ENCODE data around the gene CACNA1F.

The CACNA1F gene

GRCh38 chrX:49163555-49164419 is 69.4 kb downstream of the CACNA1F start:
- peak; percentile 40 for DNase-seq (ENCODE audit: low read depth)
- peak overlapping the region; percentile 49 for H3K4me3 ChIP-seq (ENCODE audit: low read depth, low read length)
- TF ChIP-seq, protein P1, sequence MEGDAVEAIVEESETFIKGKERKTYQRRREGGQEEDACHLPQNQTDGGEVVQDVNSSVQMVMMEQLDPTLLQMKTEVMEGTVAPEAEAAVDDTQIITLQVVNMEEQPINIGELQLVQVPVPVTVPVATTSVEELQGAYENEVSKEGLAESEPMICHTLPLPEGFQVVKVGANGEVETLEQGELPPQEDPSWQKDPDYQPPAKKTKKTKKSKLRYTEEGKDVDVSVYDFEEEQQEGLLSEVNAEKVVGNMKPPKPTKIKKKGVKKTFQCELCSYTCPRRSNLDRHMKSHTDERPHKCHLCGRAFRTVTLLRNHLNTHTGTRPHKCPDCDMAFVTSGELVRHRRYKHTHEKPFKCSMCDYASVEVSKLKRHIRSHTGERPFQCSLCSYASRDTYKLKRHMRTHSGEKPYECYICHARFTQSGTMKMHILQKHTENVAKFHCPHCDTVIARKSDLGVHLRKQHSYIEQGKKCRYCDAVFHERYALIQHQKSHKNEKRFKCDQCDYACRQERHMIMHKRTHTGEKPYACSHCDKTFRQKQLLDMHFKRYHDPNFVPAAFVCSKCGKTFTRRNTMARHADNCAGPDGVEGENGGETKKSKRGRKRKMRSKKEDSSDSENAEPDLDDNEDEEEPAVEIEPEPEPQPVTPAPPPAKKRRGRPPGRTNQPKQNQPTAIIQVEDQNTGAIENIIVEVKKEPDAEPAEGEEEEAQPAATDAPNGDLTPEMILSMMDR (IDR thresholded peaks at IDR 0.05; ENCODE audit: control insufficient read depth, extremely low read depth, insufficient read depth) = peak; percentile 78

- TF ChIP-seq, protein P1 (IDR thresholded peaks at IDR 0.05; ENCODE audit: control insufficient read depth, extremely low read depth, insufficient read depth) = no peak
- no peak for DNase-seq (ENCODE audit: low read depth)
- peak within 1 kb of the TSS; percentile 49 for H3K4me3 ChIP-seq (ENCODE audit: low read depth, low read length)
These were observed 70.5 kb downstream of the CACNA1F start, which contains the start of gene MAGIX for GRCh38 chrX:49162620-49163019. Gene MAGIX (plus strand): TSS chrX:49162758. CDS start chrX:49162890, 132 bp downstream.

DNA sequence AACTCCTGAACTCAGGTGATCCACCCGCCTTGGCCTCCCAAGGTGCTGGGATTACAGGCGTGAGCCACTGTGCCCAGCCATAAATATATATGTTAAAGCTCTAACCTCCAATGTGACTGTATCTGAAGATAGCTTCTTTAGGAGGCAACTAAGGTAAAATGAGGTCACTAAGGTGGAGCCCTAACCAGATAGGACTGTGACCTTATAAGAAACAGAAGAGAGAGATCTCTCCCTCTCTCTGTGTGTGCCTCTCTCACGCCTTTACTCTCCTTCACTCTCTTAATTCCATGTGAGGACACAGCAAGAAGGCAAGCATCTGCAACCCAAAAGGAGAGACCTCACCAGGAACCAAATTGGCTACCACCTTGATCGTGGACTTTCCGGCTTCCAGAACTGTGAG is 71.5 kb downstream of the CACNA1F start:
- DNase-seq (ENCODE audit: low read depth) = no peak
- TF ChIP-seq, protein P1 (IDR thresholded peaks at IDR 0.05; ENCODE audit: control insufficient read depth, extremely low read depth, insufficient read depth) = no peak
- H3K4me3 ChIP-seq (ENCODE audit: low read depth, low read length) = no peak overlapping the region

- TF ChIP-seq, protein P1 (IDR thresholded peaks at IDR 0.05; ENCODE audit: control insufficient read depth, extremely low read depth, insufficient read depth) = no peak
- no peak overlapping the region for H3K4me3 ChIP-seq (ENCODE audit: low read depth, low read length)
- no peak for DNase-seq (ENCODE audit: low read depth)
These were observed 72.2 kb downstream of the CACNA1F start for GRCh38 chrX:49160908-49161307.

DNA sequence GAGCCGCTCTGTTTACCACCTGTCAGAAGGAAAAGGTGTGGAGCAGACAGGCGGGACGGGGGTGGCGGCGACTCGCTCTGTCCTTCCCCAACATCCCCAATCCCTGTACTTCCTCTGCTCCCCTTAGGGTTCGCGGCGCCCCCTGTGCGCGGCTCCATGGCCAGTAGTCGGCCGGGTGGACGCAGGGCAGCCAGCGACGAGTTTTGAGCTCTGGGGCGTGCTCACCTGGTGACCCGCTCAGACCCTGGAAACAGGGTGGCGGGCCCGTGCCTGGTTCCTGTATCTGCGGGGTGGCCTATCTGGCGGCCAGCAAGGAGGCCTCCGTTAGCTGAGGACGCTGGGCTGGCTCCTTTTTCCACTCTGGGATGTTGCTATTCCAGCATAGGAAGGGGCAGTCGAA is 75.9 kb downstream of the CACNA1F start:
- DNase-seq (ENCODE audit: low read depth) = no peak
- TF ChIP-seq, protein P1 (IDR thresholded peaks at IDR 0.05; ENCODE audit: control insufficient read depth, extremely low read depth, insufficient read depth) = no peak
- no peak overlapping the region for H3K4me3 ChIP-seq (ENCODE audit: low read depth, low read length)

- peak; percentile 54 for DNase-seq (ENCODE audit: low read depth)
- TF ChIP-seq, protein P1 (IDR thresholded peaks at IDR 0.05; ENCODE audit: control insufficient read depth, extremely low read depth, insufficient read depth) = peak; percentile 88
- peak overlapping the region; percentile 54 for H3K4me3 ChIP-seq (ENCODE audit: low read depth, low read length)
These were observed 77.0 kb downstream of the CACNA1F start for GRCh38 chrX:49155900-49156837.
